Activated CD4-positive, alpha-beta T cell treated with anti-CD3 and anti-CD28 coated beads, Interleukin-10, Interleukin-2, amounts not matched to agents 100 ng/mL and 50 ng/mL, durations not matched to agents 16 hours and 8 hours (primary cell): ENCODE results near the gene TCHHL1.
"Not testable (repeated sequence)": the region's sequence is repeated elsewhere in the genome, so short reads cannot be mapped to it uniquely, and the experiment has no call there.

ENCODE experiments used
- DNase-seq: peaks from one replicate; pipeline ENCODE4 v3.0.0-alpha.2; 2020

Gene TCHHL1

DNA sequence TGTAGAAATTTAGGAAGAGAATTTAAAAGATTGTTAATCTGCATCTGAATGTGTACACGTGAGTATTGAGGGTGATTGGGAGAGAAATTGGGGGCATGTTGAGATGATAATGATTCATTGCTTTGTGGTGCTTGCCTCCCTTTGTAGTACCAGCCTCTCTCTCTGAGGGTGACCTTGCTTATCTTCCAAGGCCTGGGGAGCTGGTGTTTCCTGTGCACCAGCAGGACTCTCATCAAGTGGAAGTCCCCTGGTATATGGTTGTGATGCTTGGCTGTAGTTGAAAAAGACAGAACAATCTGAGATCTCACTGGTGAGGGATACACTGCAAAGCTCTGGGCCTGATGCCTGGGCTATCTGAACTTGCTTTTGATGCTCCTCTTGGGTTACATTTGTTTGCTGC, 4.0 kb downstream of the TCHHL1 start:
- DNase-seq, result no peak

DNA sequence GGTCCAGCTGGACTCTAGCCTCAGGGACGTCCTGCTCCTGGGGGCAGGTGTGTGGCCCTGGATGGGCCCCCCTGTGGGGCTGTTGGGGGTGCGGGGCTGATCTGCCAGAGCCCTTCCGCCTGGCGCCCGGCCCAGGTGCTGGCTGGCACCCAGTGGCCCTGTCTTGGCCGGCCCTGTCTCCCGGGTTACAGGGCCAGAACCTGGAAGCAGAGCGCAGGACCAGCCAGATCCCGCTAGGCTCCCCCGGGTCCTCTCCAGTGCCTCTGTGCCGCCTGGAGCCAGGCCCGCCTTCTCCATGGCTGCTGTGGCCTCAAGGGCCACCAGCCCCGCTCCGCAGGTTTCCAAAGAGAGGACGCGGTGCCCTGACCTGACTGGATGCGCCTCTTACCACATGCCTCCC, 7.8 kb downstream of the TCHHL1 start:
- not testable (repeated sequence) for DNase-seq

DNA sequence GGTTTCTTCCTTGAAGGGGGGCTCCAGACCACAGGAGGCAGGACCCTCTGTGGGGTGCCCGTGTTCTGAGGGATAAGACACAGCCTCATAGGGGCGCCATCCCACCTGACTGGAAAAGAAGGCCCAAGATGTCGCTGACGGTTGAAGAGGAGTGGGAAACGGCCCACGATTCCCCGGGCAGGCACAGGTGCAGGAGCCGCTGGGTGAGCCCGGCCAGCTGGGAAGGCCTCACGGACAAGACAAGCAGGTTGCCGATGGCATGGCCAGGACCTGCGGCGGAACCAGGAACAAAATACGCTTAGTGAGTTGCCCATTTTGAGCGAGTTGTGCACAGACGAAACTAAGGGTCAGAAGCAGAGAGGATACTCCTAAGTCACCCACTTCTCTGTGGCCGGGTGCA, 8.4 kb downstream of the TCHHL1 start:
- not testable (repeated sequence) for DNase-seq

DNA sequence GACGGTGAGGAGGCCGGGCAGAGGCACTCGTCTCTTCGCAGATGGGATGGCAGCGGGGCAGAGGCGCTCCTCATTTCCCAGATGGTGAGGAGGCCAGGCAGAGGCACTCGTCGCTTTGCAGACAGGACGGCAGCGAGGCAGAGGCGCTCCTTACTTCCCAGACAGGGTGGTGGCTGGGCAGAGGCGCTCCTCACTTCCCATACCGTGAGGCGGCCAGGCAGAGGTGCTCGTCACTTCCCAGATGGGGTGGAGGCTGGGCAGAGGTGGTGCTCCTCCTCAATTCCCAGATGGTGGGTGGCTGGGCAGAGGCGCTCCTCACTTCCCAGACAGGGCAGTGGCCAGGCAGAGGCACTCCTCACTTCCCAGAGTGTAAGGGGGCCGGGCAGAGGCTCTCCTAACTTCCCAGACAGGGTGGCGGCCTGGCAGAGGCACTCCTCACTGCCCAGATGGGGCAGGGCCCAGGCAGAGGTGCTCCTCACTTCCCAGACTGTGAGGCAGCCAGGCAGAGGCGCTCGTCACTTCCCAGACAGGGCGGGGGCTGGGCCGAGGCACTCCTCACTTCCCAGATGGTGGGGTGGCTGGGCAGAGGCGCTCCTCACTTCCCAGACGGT, 9.9 kb downstream of the TCHHL1 start:
- DNase-seq, result no peak

DNA sequence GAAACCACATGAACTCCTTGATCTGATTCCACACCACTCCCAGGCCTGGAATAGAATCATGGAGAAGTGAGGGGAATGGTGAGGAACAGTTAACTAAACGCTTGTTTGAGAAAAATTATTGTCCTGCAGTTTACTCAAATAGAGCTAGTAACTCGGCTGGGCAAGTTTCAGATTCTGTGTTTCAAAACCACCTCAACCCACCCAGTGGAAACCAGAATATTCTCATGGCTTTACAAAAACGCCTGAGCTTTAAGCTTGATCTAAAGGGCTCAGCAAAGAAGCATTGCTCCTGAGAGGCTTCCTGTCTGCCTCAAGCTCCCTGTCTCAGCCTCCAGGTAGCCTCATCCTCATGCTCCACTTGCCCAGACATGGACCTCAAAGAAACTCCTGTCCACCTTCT, 16.6 kb downstream of the TCHHL1 start:
- no peak for DNase-seq

DNA sequence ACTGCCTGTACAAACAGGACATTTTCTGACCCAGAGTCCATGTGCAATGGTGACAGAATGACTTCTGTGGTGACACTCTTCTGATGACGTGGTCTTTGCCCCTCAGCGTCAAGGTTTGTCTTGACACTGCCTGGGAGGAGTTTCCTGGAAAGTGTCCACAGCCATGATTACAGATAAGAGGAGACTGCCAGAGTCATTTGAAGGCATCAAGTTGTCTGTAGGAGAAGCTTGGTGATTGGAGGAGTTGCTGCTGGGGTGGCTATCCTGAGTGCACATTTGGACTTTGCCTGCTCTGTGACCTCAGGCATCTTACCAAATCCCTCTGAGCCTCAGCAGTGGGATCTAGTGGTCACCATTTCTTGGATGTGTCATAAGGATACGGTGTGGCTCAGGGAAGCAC, 17.7 kb downstream of the TCHHL1 start:
- DNase-seq, result no peak

DNA sequence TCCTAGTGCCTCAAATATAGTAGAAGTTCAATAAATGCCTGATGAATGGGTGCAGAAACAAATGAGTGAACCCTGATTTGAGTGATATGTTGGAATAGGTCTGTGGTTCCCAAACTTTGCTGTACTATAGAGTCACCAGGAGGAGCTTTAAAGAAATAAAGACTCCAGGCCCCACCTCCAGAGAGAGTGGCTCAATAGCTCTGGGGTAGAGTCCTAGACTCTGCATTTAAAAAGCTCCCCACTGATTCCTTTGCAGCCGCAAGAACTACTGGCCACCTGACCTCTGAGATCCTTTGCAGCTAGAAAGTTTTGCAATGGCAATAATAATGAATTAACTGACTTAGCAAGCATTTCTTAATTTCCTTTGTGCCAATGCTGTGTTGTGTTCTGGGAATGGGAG, 20.9 kb downstream of the TCHHL1 start:
- DNase-seq, result no peak

DNA sequence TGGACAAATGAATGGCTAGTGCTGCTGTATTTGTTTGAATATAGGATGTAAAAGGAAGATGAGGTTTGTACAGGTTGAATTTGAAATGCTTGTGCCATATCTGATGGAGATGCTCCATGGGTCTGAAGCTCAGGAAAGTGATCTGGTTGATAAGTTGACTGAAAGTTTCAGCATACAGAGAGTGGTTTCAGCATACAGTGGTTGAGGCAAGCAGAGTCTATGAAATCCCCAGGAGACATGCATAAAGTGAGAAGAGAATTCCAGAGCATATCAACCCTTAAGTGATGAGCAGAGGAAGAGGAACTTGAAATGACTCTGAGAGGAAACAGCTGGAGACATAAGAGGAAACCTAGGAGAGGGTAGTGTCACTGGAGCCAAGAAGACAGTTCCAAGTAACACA, 21.7 kb downstream of the TCHHL1 start:
- DNase-seq, result no peak

DNA sequence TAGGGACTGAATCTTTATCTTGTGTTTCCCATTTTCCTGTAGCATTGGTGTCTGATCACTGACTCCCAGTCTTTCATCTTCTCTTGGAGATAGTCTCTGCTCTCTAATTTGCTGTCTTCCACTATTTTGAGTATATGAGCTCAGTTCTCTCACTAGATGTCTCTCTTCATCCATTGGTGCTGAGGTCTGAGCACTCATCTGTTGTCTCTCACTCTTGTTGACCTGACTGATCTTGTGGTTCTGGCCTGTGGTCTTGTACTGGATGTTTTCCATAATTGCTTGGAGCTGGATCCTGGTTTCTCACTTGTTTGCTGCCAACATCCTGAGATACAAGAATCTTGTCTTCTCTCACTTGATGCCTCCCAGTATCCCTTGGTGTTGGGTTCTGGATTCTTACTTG, 26.9 kb downstream of the TCHHL1 start:
- no peak for DNase-seq

DNA sequence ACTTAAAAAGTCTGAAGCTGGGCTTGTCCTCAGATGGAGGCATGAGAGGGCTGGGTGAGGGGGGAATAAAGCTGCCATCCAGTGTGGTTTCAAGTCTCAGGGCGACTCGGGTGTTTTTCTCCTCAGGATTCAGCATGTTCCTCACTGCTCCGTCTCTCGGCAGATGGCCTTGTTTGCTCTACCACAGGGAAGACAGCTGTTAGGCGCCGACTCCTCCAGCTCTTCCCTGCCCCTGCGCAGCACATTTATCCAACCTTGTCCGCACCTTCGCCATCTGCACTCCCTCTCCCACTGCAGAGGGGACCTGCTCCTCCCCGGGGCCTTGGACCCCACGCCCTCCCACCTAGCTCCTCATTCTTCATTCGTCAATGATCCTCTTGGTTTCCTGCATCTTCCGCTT, 35.5 kb downstream of the TCHHL1 start:
- DNase-seq, result no peak

DNA sequence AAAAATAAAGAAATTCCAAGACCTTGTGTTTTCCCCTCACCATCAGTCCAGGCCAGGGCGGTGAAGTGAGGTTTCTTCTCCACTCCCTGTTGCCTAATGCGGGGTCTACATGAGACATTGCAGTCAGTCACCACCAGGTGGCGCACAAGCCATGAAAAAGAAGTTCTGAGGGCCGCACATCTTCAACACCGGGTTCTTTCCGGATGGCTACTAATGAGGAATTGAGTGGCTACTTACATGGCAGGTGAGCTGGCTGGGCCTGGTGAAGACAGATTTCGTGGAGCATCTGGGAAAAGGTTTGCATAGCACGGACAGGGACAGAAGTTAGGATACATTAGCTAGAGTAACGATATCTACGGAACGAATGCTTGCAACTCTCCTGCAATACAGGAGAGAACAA, 36.3 kb downstream of the TCHHL1 start:
- peak; percentile 85 for DNase-seq

DNA sequence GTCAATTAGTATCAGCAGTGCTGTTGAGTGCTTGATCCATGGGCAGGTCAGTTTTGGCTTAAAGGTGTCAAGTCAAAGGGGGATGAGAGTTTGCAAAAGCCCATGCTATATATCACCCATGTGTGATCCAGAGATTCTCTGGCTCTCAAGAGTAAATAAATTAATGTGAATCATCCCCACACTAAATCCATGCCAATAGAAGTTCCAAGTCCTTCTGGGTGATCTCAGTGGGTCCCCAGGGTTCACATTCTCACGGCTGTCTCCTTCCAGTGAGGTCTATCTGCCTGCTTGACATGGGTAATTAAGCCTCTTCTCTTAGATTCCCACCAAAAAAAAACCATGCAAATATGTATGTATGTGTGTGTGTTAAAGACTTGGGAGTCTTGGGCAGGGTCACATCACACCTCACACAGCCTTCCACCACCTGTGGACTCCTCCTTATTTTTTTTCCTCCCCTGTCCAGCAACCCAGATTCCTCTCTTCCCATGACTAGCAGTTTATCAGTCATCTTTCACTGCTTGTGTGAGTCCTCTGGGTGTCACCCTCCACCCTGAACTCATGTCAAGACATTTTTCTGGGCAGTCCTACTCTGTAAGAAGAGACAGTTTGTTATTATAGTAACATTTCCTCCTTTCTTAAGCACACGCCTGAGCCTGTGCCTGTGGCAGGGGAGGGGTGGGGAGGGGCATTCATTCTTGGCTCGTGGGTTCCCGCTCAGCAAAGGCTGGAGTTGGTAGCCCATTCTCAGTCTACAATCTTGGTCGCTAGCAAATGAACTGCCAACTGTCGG, 37.8 kb downstream of the TCHHL1 start:
- no peak for DNase-seq

DNA sequence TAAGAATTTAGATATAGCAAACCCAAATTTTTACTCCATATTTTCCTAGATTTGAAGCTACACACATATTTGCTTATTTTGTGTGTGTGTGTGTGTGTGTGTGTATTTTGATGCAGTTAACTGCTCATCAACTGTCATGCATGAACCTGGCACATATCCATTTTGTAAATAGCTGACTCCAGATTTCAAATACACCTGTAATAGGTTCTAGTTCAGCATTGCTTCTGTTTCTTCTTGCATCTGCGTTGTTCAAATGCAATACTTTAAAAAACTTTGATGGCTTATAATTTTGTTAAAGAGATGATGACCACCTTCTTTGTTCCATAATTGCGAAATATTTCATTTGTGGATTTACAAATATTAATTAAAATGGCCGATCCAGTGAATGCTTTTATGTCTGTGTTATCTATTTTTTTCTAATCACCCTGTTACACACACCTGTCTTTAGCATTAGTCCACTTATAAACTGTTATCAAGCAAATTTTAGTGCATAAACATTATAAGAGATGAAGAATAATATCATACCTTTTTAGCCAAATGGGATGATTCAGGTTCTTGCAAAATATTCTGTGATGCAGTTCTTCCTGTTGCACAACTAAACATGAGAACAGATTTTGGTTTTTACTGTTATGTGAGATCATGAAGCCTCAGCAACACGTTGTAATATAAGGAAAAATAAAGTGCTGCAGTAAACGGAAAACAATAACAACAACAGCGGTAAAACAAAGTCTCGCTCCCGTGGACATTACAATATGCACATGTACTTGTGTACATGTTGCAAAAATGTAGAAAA, 39.4 kb downstream of the TCHHL1 start:
- DNase-seq, result peak; percentile 52

DNA sequence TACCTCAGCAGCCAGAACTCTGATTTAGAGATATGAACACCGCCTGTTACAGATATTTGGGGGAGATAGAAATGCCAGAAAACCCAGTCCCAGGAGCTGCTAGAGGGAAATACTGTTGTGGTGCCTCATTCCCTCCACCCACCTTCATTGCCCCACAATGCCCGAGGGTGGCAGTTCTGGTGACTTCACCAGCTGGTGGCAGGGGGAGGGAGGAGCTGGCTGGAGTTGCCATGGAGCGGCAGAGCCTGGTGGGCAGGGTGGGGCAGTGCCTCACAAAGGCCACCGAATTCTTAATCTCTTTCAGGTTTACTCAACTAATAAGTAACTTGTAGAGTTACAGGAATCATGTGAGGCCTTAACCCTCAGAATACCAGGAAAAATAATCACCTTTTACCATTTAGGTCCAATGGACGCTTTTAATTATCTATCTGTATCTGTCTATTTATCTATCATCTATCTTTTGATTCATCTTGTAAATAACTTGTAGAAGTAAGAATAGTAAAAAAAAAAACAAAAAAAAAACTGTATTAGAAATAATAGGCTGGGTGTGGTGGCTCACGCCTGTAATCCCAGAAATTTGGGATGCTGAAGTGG, 40.4 kb downstream of the TCHHL1 start:
- peak; percentile 89 for DNase-seq

DNA sequence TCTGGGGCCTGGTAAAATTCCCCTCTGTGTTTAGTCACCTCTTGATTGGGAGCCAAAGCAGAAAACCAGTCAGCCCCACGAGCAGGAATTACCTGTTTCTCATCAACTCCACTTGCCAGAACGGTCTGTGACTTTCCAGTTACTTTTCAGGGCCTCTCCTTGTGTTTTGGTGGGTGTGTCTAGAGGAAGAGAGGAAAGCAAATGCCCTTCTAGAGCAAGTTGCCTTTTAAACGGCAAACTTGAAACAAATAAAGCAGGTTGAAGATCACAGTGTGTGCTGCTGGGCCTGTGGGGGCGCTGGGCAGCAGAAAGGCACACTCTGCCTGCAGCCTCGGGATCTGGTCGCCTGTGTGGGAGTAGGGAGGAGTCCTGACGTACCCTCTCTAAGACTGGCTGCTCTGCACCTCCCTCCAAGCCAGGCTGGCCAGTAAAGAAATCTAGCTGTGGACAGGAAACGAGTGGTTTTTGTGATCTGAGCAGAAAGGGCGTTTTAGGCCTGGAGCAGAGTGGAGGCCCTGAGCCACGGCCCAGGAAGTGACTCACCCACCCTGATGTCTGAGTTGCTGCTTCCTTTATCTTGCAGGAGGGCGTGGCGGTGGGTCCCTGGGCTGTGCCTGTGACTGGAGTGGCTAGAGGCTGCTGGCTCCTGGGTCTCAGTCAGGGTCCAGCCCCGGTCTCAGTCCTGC, 41.0 kb downstream of the TCHHL1 start:
- peak; percentile 98 for DNase-seq

DNA sequence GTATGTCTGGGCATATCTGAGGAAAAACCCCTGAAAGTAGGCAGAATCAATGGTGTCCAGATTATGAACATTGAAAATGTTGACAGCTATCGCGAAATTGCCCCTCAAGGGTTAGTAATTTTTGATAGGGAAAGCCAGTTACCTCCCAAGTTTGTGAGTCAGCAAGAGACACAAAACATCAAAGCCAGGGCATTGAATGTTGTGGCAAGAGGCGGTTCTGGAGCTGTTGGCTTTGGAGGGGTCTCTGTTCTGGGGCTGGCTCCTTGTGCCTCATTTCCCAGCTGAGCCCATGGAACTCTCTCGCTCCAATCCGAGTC, 41.5 kb downstream of the TCHHL1 start:
- DNase-seq, result peak; percentile 23

DNA sequence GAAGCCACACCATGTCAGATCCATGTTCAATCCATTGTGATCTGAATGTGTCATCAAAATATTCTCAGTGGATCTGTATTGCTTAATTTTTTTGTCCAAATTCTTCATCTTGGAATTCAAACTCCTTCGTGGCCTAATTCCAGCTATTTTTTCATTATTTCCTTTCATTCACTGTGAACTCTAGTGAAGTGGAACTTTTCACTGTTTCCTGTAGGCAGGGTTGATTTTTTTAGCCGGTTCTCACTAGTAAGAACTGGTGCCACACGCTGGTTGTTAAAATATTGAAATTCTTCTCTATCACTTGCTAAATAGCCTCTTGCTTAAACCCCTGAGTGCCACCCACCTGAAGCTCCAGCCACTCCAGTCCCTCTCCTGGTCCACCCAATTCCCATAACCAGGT, 44.5 kb downstream of the TCHHL1 start:
- no peak for DNase-seq

DNA sequence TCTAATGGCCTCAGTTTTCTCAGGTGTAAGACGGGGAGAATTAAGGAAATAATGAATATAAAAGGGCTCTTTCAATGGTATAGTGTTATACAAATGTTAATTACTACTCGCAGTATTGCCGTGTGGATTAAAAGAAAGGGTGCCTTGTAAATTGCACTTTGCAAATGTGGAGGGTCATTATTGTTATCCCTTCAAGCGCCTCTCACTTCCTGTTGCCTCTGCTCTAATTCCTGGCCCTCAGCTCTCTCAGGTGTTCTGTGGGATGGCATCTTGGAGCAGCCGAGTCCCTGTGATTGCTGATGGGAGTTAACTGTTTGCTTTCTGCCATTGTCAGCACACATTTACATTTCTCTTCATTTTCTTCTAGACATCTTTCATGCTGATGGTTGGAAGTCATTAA, 45.0 kb downstream of the TCHHL1 start:
- DNase-seq, result no peak

DNA sequence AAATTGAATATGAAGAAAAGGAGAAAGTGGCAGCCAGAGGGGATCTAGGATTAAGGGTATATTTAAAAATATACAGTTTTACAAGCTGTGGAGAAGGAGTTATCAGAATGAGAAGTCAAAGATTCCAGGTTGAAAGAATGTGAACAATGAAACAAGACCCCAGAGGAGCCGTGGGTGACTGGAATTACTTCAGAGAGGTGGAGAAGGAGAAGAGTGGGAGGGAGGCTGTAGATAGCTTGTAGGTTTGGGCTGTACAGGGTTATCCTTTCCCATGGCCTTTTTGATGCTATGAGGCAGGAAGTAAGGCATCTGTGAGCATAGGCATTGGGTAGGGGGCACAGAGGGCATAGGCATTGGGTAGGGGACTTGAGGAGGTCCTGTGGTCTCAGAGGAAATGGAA, 46.8 kb downstream of the TCHHL1 start:
- DNase-seq, result no peak

DNA sequence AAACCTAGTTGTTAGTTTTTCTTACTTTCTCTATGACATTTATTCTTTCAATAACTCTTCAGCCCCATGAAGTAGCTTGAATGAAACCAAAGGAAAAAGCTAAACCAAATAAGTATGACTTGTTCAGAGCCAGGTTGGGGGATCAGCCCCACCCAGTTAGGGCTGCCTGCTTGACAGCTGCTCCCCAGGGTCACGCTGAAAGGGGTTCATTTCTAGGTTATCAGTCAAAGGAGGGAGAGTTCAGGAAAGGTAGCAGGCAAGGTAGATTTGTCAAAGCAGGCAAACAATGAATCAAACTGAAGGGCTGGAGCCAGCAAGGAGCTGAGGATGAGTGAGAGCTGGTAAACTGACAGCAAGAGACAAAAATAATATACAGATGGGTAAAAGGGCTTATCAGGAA, 49.0 kb downstream of the TCHHL1 start:
- DNase-seq, result no peak

DNA sequence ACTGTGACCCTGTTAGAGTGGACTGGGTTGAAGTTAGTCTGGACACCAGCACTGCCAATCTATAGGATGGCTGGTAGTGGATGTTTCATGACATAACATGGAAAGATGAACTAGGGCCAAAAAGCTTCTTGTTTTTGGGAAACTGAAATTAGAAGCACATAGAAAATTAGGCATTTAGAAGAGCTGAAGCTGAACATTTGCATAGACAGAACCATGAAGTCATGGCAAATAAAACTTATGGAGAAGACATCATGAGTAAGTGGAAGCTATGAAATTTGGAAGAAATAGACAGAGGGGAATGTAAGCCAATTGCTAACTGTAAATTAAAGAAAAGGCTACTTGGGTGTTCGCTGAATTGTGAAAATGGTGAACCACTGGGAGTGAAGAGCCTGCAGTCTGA, 49.4 kb downstream of the TCHHL1 start:
- DNase-seq, result no peak

DNA sequence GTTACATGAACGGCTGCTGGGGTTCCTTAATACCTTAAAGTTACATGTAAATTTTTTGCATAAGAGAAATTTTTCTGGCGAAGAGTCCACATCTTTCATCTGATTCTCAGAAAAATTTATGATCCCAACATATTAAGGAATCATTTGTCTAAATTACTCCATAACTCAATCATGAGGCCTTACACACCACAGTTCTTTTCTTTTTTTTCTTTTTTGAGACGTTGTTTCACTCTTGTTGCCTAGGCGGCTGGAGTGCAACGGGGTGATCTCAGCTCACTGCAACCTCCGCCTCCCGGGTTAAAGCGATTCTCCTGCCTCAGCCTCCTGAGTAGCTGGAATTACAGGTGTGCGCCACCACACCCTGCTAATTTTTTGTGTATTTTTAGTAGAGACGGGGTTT, 50.0 kb downstream of the TCHHL1 start:
- no peak for DNase-seq
